PC-3 (cell line): ENCODE measurements around the gene NPTXR. TPM values are rescaled to one million over a fixed set of nuclear protein-coding genes. Genes with fewer than 3 reads are reported as not detected.

ENCODE experiments used
- ATAC-seq: fragments of 200-7000 bp; cut with Tn5 transposase; 2 replicates; pipeline ENCODE4 v1.9.1; 2020; ENCODE audit warnings: mild to moderate bottlenecking, moderate library complexity
- BruUV-seq: library from RNA; stranded (reverse); fragments of 400-500 nt; replicated peaks from 2 replicates; lab custom pipeline; 2021; lab: Mats Ljungman, UMichigan
- CTCF ChIA-PET: fragments of 300-600 bp; sonication (Branson Sonifier 250); formaldehyde crosslinking; loops from one replicate; lab custom pipeline; 2022; ENCODE audit warnings: antibody characterized with exemption; lab: Charles Lee
- POLR2A ChIA-PET: fragments of 300-600 bp; sonication (Branson Sonifier 250); formaldehyde crosslinking; loops from one replicate; lab custom pipeline; 2022; ENCODE audit warnings: antibody characterized with exemption; ENCODE audit not compliant: unreplicated experiment; lab: Charles Lee
- DNase-seq: peaks from one replicate; pipeline ENCODE4 v3.0.0-alpha.2; 2015
- H2AFZ ChIP-seq: fragments of 300-600 bp; sonication (generic); 2 replicates; pipeline ENCODE4 v1.6.0; 2016; ENCODE audit warnings: antibody characterized with exemption, low read length
- H3F3A ChIP-seq: fragments of 300-600 bp; sonication (generic); one replicate; pipeline ENCODE4 v1.6.0; 2017; ENCODE audit warnings: antibody characterized with exemption, low read length, control low read depth, mild to moderate bottlenecking; ENCODE audit not compliant: unreplicated experiment
- H3K27ac ChIP-seq: fragments of 300-600 bp; sonication (generic); 2 replicates; pipeline ENCODE4 v1.5.1; 2016; ENCODE audit warnings: mild to moderate bottlenecking, low read length
- H3K27me3 ChIP-seq: fragments of 300-600 bp; sonication (generic); 2 replicates; pipeline ENCODE4 v1.6.1; 2016; ENCODE audit warnings: low read length, mixed read lengths
- H3K36me3 ChIP-seq: fragments of 300-600 bp; sonication (generic); 2 replicates; pipeline ENCODE4 v1.6.1; 2016; ENCODE audit warnings: low read depth, mixed run types, low read length, mixed read lengths
- H3K4me1 ChIP-seq: fragments of 300-600 bp; sonication (generic); 2 replicates; pipeline ENCODE4 v1.5.1; 2016; ENCODE audit warnings: low read length; ENCODE audit not compliant: insufficient read depth
- H3K4me2 ChIP-seq: fragments of 300-600 bp; sonication (generic); 2 replicates; pipeline ENCODE4 v1.6.0; 2016; ENCODE audit warnings: low read length
- H3K4me3 ChIP-seq: fragments of 300-600 bp; sonication (generic); 2 replicates; pipeline ENCODE4 v1.5.1; 2016; ENCODE audit warnings: mild to moderate bottlenecking, low read length, mixed read lengths
- H3K79me2 ChIP-seq: fragments of 300-600 bp; sonication (generic); 2 replicates; pipeline ENCODE4 v1.6.1; 2017; ENCODE audit warnings: low read length, mixed read lengths
- H3K9ac ChIP-seq: fragments of 300-600 bp; sonication (generic); 2 replicates; pipeline ENCODE4 v1.6.0; 2016; ENCODE audit warnings: mild to moderate bottlenecking, low read length
- H3K9me2 ChIP-seq: fragments of 300-600 bp; sonication (generic); replicated peaks from 2 replicates; pipeline ENCODE4 v1.6.1; 2016; ENCODE audit warnings: mixed run types, low read length, mixed read lengths
- H3K9me3 ChIP-seq: fragments of 300-600 bp; sonication (generic); 2 replicates; pipeline ENCODE4 v1.6.1; 2016; ENCODE audit warnings: low read length, mixed read lengths
- H4K20me1 ChIP-seq: fragments of 300-600 bp; sonication (generic); 2 replicates; pipeline ENCODE4 v1.6.1; 2016; ENCODE audit warnings: low read length, mixed read lengths
- EZH2 ChIP-seq: fragments of 300-600 bp; sonication (generic); IDR thresholded peaks from one replicate; pipeline ENCODE4 v1.6.1; 2017; ENCODE audit warnings: antibody characterized with exemption, mild to moderate bottlenecking, low read length; ENCODE audit not compliant: unreplicated experiment
- EZH2phosphoT487 ChIP-seq: fragments of 300-600 bp; sonication (generic); IDR thresholded peaks from 2 replicates; pipeline ENCODE4 v1.6.1; 2018; ENCODE audit warnings: mild to moderate bottlenecking, antibody characterized with exemption, low read length, borderline replicate concordance
- intact Hi-C: fragments of 100-400 bp; cut with micrococcal nuclease; formaldehyde crosslinking; loops from 2 replicates; pipeline ENCODE4 v1.9.0; 2023
- total RNA-seq: library from RNA; depleted of rRNA; stranded (reverse); fragments of >200 nt; gene quantifications from 2 replicates; pipeline ENCODE4 v1.2.3, GENCODE V29; 2014
- TF ChIP-seq, protein P1 (sequence below): fragments of 300-600 bp; sonication (generic); conservative IDR thresholded peaks from 2 replicates; pipeline ENCODE4 v1.5.1; 2017; ENCODE audit warnings: antibody characterized with exemption, low read depth, mild to moderate bottlenecking, low read length

Gene NPTXR
- total RNA-seq, 1 experiment from 2014 or later, result 2.8 TPM

DNA sequence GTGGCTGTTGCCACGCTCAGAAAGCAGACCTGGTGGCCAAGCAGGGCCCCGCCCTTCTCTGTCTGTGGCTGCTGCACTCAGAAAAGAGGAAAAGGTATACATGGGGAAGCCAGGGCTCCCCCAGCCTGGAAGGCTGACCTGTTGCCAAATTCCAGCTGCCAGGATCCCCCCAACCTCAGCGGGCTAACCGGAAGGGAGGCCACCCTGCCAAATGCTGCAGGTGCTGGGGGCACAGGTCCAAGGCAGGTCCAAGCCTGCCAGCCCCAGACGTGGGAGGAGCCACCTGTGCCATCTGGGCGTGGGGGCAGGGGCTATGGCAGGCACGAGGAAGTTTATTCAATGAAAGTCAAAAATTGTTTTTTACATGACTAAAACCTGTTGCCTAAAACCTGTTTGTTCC, 2.6 kb downstream of the NPTXR start:
- CTCF ChIA-PET, result no interaction called here
- ATAC-seq (no peak), DNase-seq (no peak)
- TF ChIP-seq EZH2phosphoT487, result no peak
- no peak for TF ChIP-seq EZH2
- TF ChIP-seq, protein P1, sequence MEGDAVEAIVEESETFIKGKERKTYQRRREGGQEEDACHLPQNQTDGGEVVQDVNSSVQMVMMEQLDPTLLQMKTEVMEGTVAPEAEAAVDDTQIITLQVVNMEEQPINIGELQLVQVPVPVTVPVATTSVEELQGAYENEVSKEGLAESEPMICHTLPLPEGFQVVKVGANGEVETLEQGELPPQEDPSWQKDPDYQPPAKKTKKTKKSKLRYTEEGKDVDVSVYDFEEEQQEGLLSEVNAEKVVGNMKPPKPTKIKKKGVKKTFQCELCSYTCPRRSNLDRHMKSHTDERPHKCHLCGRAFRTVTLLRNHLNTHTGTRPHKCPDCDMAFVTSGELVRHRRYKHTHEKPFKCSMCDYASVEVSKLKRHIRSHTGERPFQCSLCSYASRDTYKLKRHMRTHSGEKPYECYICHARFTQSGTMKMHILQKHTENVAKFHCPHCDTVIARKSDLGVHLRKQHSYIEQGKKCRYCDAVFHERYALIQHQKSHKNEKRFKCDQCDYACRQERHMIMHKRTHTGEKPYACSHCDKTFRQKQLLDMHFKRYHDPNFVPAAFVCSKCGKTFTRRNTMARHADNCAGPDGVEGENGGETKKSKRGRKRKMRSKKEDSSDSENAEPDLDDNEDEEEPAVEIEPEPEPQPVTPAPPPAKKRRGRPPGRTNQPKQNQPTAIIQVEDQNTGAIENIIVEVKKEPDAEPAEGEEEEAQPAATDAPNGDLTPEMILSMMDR, result no peak
- H3K27ac ChIP-seq, result no peak overlapping the region
- no peaks in the 10 kb centered on the region for H3F3A ChIP-seq
- no peaks in the 10 kb centered on the region for H4K20me1 ChIP-seq
- intact Hi-C loops, result no loop called here
- H3K9ac ChIP-seq, result no peak overlapping the region
- no peak overlapping the region for H3K4me3 ChIP-seq
- H3K79me2 ChIP-seq, result no peaks in the 10 kb centered on the region
- no peaks in the 10 kb centered on the region for H3K27me3 ChIP-seq
- H3K9me3 ChIP-seq, result no peaks in the 10 kb centered on the region
- H2AFZ ChIP-seq, result no peak overlapping the region
- H3K4me1 ChIP-seq, result peaks cover 12% of the 10 kb centered on the region
- H3K4me2 ChIP-seq, result no peak overlapping the region
- POLR2A ChIA-PET, result no interaction called here
- no peaks in the 10 kb centered on the region for H3K9me2 ChIP-seq
- no TSS peak for BruUV-seq
- no peaks in the 10 kb centered on the region for H3K36me3 ChIP-seq

DNA sequence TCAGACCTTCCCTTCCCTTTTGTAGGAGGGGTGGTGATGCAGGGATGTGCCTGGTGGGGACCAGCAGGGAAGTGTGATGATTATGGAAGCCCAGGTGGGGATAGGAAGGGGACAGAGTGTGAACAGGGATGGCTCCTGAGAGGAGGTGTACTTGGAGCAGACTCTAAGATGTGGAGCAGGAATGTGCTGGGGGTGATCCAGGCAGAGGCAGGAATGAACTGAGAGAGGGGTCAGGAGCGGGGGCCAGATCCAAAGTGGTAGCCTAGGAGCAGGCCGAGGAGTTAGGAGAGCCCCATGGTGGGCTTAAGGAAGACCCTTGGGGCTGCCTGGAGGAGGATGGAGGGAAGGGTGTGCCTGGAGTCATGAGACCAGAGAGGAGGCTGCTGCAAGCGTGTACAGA, 3.7 kb downstream of the NPTXR start:
- no TSS peak for BruUV-seq
- TF ChIP-seq EZH2 (no peak), EZH2phosphoT487 (no peak)
- TF ChIP-seq, protein P1, result no peak
- Histone ChIP-seq H3K4me1 (peaks cover 22% of the 10 kb centered on the region), H3K9me2 (no peaks in the 10 kb centered on the region), H4K20me1 (no peaks in the 10 kb centered on the region), H3K36me3 (no peaks in the 10 kb centered on the region), H3K79me2 (no peaks in the 10 kb centered on the region), H3K27me3 (no peaks in the 10 kb centered on the region), H2AFZ (no peak overlapping the region), H3K27ac (no peak overlapping the region), H3K4me2 (no peak overlapping the region), H3K9ac (no peak overlapping the region), H3K4me3 (no peak overlapping the region), H3K9me3 (no peaks in the 10 kb centered on the region), H3F3A (no peaks in the 10 kb centered on the region)
- no peak for ATAC-seq
- ChIA-PET POLR2A (no interaction called here), CTCF (no interaction called here)
- DNase-seq, result no peak
- intact Hi-C loops, result no loop called here

DNA sequence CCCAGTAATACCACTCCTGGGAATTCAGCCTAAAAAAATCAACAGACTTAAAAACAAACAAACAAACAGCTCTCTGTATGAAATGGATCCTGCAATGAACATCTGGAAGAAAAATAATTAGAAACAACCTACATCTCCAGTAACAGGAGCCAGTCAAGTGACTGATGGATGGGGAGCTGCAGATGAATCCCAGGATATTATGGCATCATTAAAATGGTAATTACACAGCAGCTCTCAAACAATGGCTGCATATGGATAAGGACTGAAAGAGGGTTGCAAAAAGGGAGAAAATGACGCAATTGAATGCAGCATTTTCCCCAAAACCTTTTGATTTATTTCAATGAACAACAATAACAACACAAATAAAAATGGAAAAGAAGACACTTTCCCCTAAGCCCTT, 4.1 kb downstream of the NPTXR start:
- Histone ChIP-seq H3K36me3 (no peaks in the 10 kb centered on the region), H3K4me2 (no peak overlapping the region), H4K20me1 (no peaks in the 10 kb centered on the region), H3K9me2 (no peaks in the 10 kb centered on the region), H3K9me3 (no peaks in the 10 kb centered on the region), H3K27me3 (no peaks in the 10 kb centered on the region), H3K4me1 (peaks cover 22% of the 10 kb centered on the region), H3F3A (no peaks in the 10 kb centered on the region), H2AFZ (no peak overlapping the region), H3K4me3 (no peak overlapping the region), H3K9ac (no peak overlapping the region), H3K27ac (no peak overlapping the region), H3K79me2 (no peaks in the 10 kb centered on the region)
- ChIA-PET CTCF (no interaction called here), POLR2A (no interaction called here)
- TF ChIP-seq EZH2 (no peak), EZH2phosphoT487 (no peak)
- TF ChIP-seq, protein P1, result no peak
- DNase-seq (no peak), ATAC-seq (no peak)
- no TSS peak for BruUV-seq
- intact Hi-C loops, result no loop called here
